ENCODE measurements around the gene MBP.

DNA sequence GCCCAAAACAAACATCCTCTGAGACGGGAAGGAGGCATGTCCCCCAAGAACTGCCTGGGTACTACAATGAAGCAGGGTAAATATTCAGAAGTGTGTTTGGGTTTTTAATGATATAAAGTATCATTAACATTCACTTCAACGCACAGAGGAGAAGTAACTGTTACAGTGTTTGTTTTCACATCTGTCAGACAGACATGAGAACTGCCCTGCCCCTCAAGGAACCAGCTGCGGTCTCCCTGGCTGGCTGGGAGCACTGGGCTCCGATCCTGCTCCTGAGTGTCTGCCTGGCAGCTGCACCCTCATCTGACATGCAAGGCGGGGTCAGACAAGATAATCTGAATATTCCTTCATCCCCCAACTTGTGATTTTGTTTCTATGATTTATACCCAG is 75.6 kb downstream of the MBP start:
- TF ChIP-seq, protein P1, sequence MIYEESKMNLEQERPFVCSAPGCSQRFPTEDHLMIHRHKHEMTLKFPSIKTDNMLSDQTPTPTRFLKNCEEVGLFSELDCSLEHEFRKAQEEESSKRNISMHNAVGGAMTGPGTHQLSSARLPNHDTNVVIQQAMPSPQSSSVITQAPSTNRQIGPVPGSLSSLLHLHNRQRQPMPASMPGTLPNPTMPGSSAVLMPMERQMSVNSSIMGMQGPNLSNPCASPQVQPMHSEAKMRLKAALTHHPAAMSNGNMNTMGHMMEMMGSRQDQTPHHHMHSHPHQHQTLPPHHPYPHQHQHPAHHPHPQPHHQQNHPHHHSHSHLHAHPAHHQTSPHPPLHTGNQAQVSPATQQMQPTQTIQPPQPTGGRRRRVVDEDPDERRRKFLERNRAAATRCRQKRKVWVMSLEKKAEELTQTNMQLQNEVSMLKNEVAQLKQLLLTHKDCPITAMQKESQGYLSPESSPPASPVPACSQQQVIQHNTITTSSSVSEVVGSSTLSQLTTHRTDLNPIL (CRISPR knock-in tag; IDR thresholded peaks at IDR 0.05; ENCODE audit: low read depth) = no peak
- TF ChIP-seq RARB (CRISPR knock-in tag; IDR thresholded peaks at IDR 0.05) (no peak), ZNF8 (CRISPR knock-in tag; IDR thresholded peaks at IDR 0.05) (no peak), ZFP3 (CRISPR knock-in tag; IDR thresholded peaks at IDR 0.05) (no peak), TOX (CRISPR knock-in tag; IDR thresholded peaks at IDR 0.05; ENCODE audit: borderline replicate concordance) (no peak), ZNF70 (CRISPR knock-in tag; IDR thresholded peaks at IDR 0.05) (no peak), ZNF565 (CRISPR knock-in tag; conservative IDR thresholded peaks at IDR 0.05; ENCODE audit: low read depth) (no peak), CSDC2 (CRISPR knock-in tag; IDR thresholded peaks at IDR 0.05) (no peak)
- TF ChIP-seq, protein P2, sequence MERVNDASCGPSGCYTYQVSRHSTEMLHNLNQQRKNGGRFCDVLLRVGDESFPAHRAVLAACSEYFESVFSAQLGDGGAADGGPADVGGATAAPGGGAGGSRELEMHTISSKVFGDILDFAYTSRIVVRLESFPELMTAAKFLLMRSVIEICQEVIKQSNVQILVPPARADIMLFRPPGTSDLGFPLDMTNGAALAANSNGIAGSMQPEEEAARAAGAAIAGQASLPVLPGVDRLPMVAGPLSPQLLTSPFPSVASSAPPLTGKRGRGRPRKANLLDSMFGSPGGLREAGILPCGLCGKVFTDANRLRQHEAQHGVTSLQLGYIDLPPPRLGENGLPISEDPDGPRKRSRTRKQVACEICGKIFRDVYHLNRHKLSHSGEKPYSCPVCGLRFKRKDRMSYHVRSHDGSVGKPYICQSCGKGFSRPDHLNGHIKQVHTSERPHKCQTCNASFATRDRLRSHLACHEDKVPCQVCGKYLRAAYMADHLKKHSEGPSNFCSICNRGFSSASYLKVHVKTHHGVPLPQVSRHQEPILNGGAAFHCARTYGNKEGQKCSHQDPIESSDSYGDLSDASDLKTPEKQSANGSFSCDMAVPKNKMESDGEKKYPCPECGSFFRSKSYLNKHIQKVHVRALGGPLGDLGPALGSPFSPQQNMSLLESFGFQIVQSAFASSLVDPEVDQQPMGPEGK (CRISPR knock-in tag; IDR thresholded peaks at IDR 0.05; ENCODE audit: borderline replicate concordance) = no peak

Data from SK-N-SH treated with all-trans-retinoic acid at 6 μM for 48 hours (cell line).